Measurements from ENCODE around the gene TPO.
A peak's percentile ranks its signal among the peaks of the same experiment; 100 is the strongest.
"Not testable (repeated sequence)": the region's sequence is repeated elsewhere in the genome, so short reads cannot be mapped to it uniquely, and the experiment has no call there.

Gene TPO

DNA sequence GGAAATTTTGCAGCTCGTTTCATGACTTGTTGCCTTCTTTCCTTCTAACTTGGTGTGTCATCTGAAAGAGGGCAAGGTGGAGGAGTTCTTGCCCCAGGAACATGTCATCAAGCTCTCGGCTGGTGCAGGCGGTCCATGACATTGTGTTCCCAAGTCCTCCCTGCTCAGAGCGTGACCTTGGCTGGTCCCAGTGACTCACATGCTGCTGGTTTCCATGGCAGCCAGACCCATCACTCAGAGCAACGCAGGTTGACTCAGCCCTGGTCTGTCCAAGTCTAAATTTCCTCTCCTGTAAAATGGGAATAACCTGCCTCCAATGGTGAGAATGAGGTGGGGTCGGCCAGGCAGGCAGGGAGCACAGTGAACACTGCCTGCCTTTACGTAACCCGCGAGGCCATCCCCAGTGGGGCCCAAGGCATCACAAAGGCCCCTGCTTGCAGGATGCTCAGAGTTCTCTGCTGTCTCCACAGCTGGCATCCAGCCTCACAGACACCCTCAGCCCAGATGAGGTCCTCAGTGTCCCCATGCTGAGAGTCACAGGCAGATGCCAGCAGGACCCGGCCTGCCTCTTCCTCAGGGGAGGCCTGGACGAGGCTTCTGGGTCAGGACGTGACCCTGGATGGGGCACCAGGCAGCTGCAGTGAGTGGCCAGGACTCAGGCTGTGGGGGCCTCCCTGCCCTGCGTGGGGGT lies 143.7 kb downstream of the TPO start:
- DNase-seq (ENCODE audit: low read depth) = peak; percentile 84

GRCh38 chr2:1557467-1557820 lies 144.2 kb downstream of the TPO start:
- DNase-seq (ENCODE audit: low read depth) = no peak

DNA sequence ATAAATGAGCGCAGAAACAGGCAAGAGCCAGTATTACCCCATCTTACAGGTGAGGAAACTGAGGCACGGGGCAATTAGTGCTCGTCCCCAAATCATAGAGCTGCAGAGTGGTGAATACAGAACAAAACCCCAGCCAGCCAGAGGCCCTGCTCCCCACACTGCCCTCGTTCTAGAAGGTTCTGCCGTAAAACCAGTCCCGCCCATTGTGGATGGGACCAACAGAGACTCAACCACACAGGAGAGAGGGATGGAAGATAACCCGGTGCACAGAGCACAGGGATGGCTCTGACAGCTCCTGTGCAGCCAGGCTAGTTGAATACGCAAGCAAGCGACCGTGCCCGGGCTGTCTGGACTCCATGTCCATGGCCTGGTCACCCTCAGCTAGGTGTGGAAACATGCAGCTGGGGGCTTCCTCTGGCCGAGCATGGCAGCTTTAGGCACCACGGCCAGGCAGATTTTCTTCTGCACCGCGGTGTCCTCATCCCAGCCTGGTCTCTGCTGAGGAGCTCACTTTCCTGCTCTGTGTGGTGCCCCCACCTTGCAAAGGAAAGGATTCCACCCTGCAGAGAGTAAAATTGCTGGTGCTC lies 146.4 kb downstream of the TPO start:
- no peak for DNase-seq (ENCODE audit: low read depth)

GRCh38 chr2:1561259-1561658 lies 148.0 kb downstream of the TPO start:
- no peak for DNase-seq (ENCODE audit: low read depth)

DNA sequence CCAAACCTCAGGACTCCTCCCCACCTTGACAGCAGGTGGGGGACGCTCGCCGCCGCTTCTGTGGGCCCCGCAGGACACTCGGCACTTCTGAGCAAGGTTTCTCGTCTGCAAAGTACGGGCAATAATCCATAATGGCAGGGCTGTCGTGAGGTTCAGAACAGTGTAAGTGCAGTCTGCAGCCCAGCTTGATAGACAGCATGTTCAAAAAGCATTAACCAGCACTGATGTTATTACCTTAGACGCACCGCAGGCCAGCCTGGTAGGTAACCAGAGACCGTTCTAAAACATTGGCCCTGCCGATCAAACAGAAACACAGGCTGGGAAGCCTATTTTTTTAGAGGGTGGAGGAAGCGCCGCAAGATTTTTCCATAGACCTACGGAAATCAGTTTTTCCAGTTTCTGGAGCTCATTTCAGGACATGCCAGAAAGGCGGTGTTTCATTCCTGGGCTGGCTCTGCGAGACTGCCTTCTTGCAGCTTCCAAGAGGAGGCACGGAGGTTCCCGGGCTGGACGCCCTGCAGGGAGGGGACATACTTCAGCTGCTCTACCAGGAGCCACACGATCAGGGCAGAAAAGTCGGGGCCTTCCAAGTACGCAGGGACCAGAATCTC lies 148.7 kb downstream of the TPO start:
- peak; percentile 22 for DNase-seq (ENCODE audit: low read depth)

DNA sequence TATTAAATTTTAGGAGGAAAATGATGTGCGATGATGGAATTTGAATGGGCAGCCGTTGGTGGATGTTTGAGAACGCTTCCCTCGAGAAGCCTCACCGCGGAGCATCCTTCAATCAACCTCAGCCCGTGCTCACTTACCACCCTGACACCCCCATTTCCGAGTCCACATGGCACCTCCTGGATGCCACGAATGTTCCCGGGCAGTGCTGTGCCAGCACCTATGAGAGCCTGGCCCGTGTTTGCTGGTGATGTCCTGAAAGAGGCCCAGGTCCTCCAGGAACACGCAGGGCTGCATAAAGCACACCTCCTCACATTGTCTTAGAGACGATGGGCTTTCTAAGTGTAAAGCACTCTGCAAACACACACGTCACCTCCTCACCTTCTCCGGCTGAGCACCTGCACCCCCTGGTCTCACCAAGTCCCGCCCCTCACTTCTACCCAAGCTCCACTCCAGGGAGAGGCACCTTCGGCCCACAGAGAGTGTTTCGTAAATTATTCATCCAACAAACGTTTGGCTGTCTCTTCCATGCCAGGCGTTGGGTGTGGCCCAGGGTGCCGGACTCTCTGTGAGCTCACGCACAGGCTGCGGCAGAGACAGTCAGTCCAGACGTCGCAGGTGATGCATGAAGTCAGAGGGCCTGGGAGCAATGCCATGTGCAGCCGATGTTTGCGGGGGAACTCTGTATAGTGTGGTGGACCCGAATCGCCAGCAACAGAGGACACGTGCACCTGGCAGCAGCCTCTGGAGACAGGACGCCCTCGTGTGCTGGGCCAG lies 150.0 kb downstream of the TPO start:
- DNase-seq (ENCODE audit: low read depth) = no peak

DNA sequence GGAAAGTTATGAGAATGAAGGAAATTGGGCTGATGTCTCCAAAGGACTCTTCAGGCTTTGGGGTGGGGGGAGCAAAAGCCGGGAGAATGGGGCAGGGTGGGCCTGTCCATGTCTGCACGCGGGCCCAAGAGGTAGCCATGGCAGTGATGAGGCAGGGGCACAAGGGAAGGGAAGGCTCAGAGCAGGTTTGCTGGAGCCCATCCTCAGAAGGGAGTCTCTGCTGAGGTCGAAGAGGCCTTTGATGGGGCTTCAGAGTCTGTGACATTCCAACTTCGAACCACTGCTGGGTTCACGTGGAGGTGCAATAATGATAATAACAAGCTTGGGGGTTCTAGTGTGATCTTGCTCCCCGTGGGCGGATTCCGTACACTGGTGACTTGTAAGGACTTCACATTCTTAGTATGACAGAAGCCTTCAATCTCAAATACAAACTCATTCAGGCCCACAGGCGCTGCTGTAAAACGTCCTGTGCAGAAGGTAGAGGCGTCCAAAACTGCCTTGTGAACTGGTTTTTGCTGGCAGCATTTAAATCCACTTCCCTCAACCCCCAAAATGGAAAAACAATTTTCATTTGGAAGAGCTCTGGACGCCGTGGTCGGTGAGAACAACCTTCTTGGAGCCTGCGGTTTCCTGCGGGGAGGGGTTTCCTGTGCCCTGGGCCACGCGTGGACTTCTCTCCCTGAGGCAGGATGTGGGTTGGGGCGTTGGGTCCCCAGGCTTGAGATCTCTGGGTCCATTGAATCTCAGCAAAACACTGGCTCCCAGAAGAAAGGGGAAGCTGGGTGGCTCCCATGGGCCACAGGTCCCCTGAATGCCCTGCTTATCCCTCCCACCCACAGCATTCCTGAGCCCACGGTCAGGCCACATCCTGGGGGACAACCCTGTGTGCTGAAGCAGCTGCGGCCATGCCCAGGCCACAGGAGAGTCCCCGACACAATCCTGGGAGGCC lies 151.0 kb downstream of the TPO start:
- no peak for DNase-seq (ENCODE audit: low read depth)

DNA sequence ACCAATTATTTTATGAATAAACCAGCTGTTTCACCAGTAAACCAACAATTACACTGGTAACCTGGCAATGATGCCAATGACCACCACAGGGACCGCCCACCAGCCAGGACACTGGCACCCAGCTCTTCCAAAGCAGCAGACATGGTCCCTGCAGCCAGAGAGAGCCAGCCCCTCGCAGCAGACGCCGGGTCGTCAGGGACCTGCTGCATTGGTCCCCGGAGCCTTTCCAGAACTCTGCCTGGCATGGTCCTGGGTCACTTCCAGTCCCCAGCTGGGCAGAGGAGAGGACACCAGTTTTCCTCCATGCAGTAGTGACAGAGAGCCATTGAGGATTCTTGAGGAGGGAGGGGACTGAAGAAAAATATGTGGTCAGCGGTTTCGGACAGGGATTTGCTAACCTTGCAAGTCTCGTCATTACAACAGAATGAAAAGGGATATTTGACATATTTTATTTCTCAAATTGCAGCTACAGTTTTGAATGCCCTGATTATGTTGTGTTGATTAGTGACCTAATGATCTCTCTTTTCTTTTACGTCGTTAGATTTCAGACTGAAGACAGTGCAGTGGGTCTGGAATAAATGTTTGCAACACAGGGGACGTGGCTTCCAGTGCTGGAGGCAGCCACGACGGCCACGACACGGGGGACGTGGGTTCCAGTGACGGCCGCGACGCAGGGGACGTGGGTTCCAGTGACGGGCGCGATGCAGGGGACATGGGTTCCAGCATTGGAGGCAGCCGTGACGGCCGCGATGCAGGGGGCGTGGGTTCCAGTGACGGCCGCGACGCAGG lies 154.5 kb downstream of the TPO start:
- no peak for DNase-seq (ENCODE audit: low read depth)

GRCh38 chr2:1568345-1568668 lies 155.0 kb downstream of the TPO start:
- not testable (repeated sequence) for DNase-seq (ENCODE audit: low read depth)

- no peak for DNase-seq (ENCODE audit: low read depth)
These were observed 156.7 kb downstream of the TPO start for GRCh38 chr2:1569879-1570450.

GRCh38 chr2:1571477-1572417 lies 158.5 kb downstream of the TPO start:
- no peak for DNase-seq (ENCODE audit: low read depth)

- DNase-seq (ENCODE audit: low read depth) = peak; percentile 65
These were observed 159.4 kb downstream of the TPO start for GRCh38 chr2:1572638-1573037.

- no peak for DNase-seq (ENCODE audit: low read depth)
These were observed 164.6 kb downstream of the TPO start for GRCh38 chr2:1577846-1578245.

- DNase-seq (ENCODE audit: low read depth) = not testable (repeated sequence)
These were observed 168.1 kb downstream of the TPO start for GRCh38 chr2:1581257-1581964.

DNA sequence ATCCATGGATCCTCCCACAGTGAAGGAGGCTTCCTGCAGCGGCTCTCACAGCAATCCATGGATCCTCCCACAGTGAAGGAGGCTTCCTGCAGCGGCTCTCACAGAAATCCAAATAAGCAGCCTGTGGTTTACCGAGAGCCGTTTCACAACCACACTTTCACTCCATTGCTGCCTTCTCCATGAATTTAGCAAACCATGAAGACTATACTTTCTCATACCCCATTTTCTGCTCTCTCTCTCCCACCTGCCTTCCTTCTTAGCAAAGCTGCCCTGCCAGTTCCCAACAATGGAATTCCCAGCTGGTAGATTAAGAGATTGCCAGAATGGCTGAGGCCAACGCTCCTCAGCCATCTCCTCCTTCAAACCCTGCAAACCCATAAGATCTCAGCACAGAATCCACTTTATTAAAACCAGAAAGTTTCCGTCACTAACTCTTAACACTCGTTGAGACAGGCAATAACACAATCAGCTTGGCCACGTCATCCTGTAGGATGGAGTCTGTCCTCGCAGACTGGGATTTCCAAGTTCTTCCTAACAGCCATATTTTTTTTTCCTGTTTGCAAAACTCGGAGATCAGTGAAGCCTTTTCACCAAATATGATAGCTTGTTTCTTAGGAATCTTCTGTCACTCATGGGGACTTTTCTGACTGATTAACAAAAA lies 168.8 kb downstream of the TPO start:
- DNase-seq (ENCODE audit: low read depth) = peak; percentile 51

DNA sequence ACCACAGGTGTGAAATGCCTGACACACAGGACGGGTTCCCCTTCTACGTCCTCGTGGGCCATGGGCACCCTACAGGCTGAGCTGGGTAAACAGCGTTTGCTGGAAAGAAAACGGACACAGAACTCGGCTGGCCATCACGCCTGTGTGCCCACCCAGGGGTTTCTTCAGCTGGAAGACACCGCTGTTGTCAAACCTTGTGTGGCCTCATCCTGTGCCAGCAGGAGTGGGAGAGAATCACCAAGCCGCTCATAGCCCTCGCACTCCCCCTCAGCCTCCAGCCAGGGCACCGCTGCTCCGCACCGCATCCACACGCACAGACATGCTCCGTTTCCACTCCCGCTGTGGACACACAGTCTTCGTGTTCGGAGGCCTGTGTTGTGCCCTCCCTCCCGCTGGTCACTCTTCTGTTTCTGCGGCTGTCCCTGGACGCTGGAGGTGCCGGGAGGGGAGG lies 169.7 kb downstream of the TPO start:
- no peak for DNase-seq (ENCODE audit: low read depth)

- DNase-seq (ENCODE audit: low read depth) = no peak
These were observed 170.8 kb downstream of the TPO start for GRCh38 chr2:1584051-1584531.
